HG02588 (cell line): ENCODE results near the gene IKBIP.
"Not testable (repeated sequence)": the region's sequence is repeated elsewhere in the genome, so short reads cannot be mapped to it uniquely, and the experiment has no call there.

Experiments used
- ATAC-seq: cut with Tn5 transposase; IDR thresholded peaks from one replicate; pipeline ENCODE4 v1.9.1; 2021; ENCODE audit warnings: mild to moderate bottlenecking, moderate library complexity; ENCODE audit not compliant: unreplicated experiment

The IKBIP gene

GRCh38 chr12:98578821-98579220 is 65.8 kb downstream of the IKBIP start:
- no peak for ATAC-seq

DNA sequence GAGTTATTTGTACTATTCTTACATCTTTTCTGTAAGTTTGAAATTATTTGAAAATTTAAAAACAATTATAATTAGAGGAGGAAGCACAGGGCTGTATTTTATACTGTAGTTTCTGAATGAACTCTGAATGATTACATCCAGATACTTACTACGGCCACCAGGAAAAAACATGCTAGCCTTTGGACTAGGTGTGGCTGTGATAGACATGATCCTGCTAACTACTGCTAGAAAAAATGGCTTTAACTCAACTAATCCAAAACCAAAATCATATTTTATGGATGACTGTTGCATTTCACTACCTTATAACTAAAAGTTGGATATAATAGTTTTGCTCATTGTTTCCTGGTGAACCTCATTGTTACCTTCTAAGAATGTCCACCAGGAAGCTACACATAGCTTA is 66.2 kb downstream of the IKBIP start:
- ATAC-seq: no peak

DNA sequence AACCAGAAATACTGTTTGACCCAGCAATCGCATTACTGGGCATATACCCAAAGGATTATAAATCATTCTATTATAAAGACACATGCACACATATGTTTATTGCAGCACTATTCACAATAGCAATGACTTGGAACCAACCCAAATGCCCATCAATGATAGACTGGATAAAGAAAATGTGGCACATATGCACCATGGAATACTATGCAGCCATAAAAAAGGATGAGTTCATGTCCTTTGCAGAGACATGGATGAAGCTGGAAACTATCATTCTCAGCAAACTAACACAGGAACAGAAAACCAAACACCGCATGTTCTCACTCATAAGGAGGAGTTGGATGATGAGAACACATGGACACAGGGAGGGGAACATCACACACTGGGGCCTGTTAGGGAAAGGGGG is 67.8 kb downstream of the IKBIP start:
- ATAC-seq: not testable (repeated sequence)

GRCh38 chr12:98575013-98575412 is 69.6 kb downstream of the IKBIP start:
- ATAC-seq: no peak
